NCI-H345 treated with DMSO at 0.1 percent for 48 hours (cell line): Measurements from ENCODE around the gene DNMT3A.

Experiments used
- DNase-seq: peaks from one replicate; lab custom pipeline; 2025; ENCODE audit not compliant: unreplicated experiment; lab: John Stamatoyannopoulos, UW

DNMT3A gene

GRCh38 chr2:25262288-25262687, 79.4 kb downstream of the DNMT3A start:
- DNase-seq: no peak

DNA sequence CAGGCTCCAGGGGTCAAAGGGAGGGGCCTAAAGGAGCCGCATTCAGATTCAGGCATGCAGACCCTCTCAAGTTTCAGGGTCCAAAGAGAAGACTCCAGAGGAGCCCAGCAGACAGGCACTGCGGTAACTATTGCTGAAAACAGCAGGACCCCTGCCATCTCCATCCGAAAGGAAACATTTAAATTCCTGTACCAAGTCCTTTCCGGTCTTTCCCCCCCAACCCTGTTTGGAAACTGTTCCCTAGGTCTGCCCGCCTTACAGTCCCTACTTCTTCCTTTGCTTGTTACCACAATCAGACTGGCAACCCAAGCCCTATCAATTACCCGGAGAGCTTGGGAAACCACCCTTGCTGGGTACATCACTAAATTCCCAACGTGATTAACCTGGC, 82.0 kb downstream of the DNMT3A start:
- DNase-seq: no peak

- DNase-seq: no peak
These were observed 82.6 kb downstream of the DNMT3A start for GRCh38 chr2:25258847-25259736.

GRCh38 chr2:25257931-25258846, 83.5 kb downstream of the DNMT3A start:
- DNase-seq: no peak

- no peak for DNase-seq
These were observed 84.6 kb downstream of the DNMT3A start for GRCh38 chr2:25257032-25257552.

DNA sequence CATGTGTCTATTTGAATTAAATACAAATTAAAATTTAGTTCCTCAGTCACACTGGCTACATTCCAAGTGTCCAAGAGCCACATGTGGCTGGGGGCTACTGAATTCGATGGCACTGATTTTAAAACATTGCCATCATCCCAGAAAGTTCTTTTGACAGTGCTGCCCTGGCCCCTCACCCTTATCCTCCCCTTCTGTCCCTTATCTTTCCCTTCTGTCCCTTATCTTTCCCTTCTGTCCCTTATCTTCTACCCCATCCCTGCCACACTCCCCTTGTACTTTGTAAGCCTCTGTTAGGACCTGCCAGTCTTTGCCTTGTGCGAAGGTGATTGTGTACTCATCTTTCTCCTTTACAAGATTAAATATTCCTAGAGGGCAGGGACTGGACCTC, 85.2 kb downstream of the DNMT3A start:
- no peak for DNase-seq

- no peak for DNase-seq
These were observed 85.8 kb downstream of the DNMT3A start for GRCh38 chr2:25255745-25256487.

GRCh38 chr2:25254961-25255360, 86.8 kb downstream of the DNMT3A start:
- no peak for DNase-seq

- no peak for DNase-seq
These were observed 88.5 kb downstream of the DNMT3A start for GRCh38 chr2:25253153-25253626.

- peak; percentile 86 for DNase-seq
These were observed 89.2 kb downstream of the DNMT3A start for GRCh38 chr2:25252291-25253152.

- peak; percentile 39 for DNase-seq
These were observed 90.1 kb downstream of the DNMT3A start for GRCh38 chr2:25251422-25252273.

DNA sequence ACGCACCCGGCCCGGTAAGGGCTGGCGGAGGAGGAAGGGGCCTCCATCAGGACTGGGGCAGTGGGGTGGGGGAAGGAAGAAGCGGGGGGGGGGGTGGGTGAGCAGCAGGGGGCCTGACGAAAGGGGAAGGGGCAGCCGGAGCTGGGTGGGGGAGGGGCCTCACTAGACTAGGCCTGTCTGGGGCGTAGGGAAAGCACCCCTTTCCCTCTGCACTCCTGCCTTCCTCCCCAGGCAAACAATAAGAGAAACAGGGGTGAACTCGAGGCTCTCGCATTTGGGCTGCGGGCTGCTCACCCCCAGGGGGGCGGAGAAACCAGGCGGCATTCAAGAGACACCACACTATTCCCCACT, 90.7 kb downstream of the DNMT3A start:
- no peak for DNase-seq

GRCh38 chr2:25250331-25251070, 91.2 kb downstream of the DNMT3A start:
- no peak for DNase-seq

DNA sequence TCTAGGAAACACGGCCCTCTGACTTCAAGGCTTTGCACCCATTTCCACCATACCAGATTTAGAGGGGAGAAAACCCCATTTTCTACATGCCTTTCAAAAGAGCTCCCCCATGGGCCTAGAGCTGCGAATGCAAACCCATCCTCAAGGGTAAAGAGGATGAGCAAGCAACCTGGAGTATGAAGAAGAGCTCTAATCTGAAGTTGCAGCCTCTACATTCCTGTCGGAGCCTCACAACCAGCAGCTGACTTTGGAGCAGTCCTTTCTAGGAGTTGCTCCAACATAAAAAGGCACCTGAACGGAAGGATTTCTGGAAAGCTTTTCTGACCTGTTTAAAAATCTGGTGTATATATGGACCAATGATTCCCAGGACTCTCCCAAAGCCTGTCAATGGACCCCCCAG, 91.9 kb downstream of the DNMT3A start:
- DNase-seq: no peak

- DNase-seq: no peak
These were observed 93.8 kb downstream of the DNMT3A start for GRCh38 chr2:25247792-25248512.

DNA sequence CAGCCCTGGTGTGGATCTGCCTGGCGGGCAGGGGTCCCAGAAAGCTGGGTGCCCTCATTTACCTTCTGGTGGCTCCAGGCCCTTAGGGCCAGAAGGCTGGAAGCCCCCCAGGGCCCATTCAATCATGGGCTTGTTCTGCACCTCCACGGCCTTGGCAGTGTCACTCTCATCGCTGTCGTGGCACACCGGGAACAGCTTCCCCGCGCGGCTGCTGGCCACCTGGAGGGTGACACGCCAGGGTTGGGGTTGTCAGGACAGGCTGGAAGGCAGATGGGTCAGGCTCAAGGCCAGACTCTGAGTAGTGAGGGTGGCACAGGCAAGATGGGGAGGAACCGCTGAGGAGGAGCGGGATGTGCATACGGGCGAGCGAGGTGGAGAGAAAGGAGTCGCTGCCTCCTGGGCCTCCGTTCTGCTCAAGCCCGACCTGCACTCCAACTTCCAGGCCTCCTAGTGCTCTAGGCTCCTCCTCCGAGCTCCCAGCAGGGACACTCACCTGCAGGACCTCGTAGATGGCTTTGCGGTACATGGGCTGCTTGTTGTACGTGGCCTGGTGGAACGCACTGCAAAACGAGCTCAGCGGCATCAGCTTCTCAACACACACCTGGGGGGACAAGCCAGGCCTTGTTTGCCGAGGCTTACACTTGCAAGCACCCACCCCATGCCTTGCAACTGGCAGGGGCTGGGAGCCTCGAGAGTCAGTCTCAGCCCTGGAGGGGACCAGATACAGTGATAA, 95.0 kb downstream of the DNMT3A start:
- DNase-seq: no peak

DNA sequence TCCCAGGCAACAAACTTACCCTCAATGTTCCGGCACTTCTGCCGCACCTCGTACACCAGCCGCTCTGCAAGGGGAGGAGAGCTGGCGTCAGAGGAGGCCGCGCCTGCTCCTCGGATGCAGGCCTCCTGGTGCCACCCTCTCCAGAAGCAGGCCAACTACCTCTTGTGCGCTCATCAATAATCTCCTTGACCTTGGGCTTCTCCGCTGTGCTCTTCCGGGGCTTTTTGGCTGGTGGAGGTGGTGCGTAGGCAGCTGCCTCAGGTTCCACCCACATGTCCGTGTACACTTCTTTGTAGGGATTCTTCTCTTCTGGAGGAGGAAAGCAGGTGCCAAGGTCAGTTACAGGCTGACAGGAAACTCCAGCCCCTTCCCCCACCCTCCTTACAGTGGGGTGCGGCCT, 95.7 kb downstream of the DNMT3A start:
- DNase-seq: no peak
